GM18499 (cell line): ENCODE measurements around the gene DPYSL3.

Experiments
- ATAC-seq: cut with Tn5 transposase; IDR thresholded peaks from one replicate; pipeline ENCODE4 v1.9.1; 2021; ENCODE audit warnings: moderate number of reproducible peaks; ENCODE audit not compliant: insufficient read depth, unreplicated experiment

Gene DPYSL3

GRCh38 chr5:147410496-147411358, 99.1 kb downstream of the DPYSL3 start:
- no peak for ATAC-seq

GRCh38 chr5:147408980-147409379, 100.9 kb downstream of the DPYSL3 start:
- ATAC-seq, result no peak

- ATAC-seq, result peak; percentile 20
Measured at GRCh38 chr5:147407094-147407681, 102.7 kb downstream of the DPYSL3 start.

- no peak for ATAC-seq
Measured at GRCh38 chr5:147406636-147407035, 103.2 kb downstream of the DPYSL3 start.

GRCh38 chr5:147404706-147405105, 105.2 kb downstream of the DPYSL3 start:
- ATAC-seq, result no peak

GRCh38 chr5:147403651-147404640, 105.9 kb downstream of the DPYSL3 start:
- ATAC-seq, result peak; percentile 92

- no peak for ATAC-seq
Measured at GRCh38 chr5:147400881-147401280, 109.0 kb downstream of the DPYSL3 start.

- no peak for ATAC-seq
Measured at GRCh38 chr5:147400126-147400809, 109.6 kb downstream of the DPYSL3 start.

- no peak for ATAC-seq
Measured at GRCh38 chr5:147398860-147399259, 111.0 kb downstream of the DPYSL3 start.

- ATAC-seq, result no peak
Measured at GRCh38 chr5:147397616-147398015, 112.3 kb downstream of the DPYSL3 start.

GRCh38 chr5:147396070-147396823, 113.6 kb downstream of the DPYSL3 start:
- no peak for ATAC-seq

- no peak for ATAC-seq
Measured at GRCh38 chr5:147393874-147394672, 115.8 kb downstream of the DPYSL3 start.

- peak; percentile 89 for ATAC-seq
Measured at GRCh38 chr5:147391781-147392180, 118.1 kb downstream of the DPYSL3 start.

GRCh38 chr5:147390654-147391225, 119.1 kb downstream of the DPYSL3 start:
- no peak for ATAC-seq

- no peak for ATAC-seq
Measured at GRCh38 chr5:147388184-147389108, 121.4 kb downstream of the DPYSL3 start.

GRCh38 chr5:147387109-147387508, 122.8 kb downstream of the DPYSL3 start:
- no peak for ATAC-seq
